GM12892 (cell line): Measurements from ENCODE around the gene MME.

Experiments
- POLR2A ChIP-seq: IDR thresholded peaks from 2 replicates; pipeline ENCODE4 v1.6.1; 2011; ENCODE audit warnings: low read depth, low read length, control low read depth
- POLR2AphosphoS5 ChIP-seq: IDR thresholded peaks from 2 replicates; pipeline ENCODE4 v1.6.1; 2011; ENCODE audit warnings: low read depth, low read length, control low read depth

DNA sequence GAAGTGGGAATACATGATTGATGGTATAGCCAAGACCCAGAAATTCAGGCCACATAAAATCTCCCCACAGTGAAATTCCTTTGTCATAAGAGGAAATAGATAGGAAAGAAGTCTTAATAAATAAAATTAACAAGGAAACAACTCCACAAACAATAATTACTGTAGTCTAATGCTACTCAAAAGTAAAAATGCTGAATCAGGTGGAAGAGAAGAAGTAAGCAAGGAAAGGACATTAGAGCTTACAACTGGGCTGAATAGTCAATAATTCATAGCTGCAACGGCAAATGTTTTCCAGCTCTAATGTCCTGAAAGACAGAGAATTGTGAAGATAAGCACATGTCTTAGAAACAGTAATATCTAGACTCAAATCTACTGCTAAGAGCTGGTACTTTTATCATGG, 149.0 kb downstream of the MME start:
- TF ChIP-seq POLR2AphosphoS5 (no peak), POLR2A (no peak)
